ENCODE results near the gene ARHGAP5.

Gene ARHGAP5

GRCh38 chr14:32201193-32201815 lies 124.2 kb downstream of the ARHGAP5 start:
- TF ChIP-seq CTCF (IDR thresholded peaks at IDR 0.05; ENCODE audit: low read length) (no peak), EZH2 (IDR thresholded peaks at IDR 0.05; ENCODE audit: borderline replicate concordance, low read length) (no peak)
- no peaks in the 10 kb centered on the region for H4K20me1 ChIP-seq (ENCODE audit: insufficient read depth, low read length)
- H3K4me3 ChIP-seq (ENCODE audit: low read depth, low read length, poor library complexity, severe bottlenecking), result peak overlapping the region; percentile 92
- H3K27me3 ChIP-seq (ENCODE audit: insufficient read depth, low read length), result no peaks in the 10 kb centered on the region
- peak overlapping the region; percentile 95 for H3K4me2 ChIP-seq (ENCODE audit: low read length)
- no peaks in the 10 kb centered on the region for H3K9me2 ChIP-seq (ENCODE audit: low read depth, low read length)
- H3K27ac ChIP-seq (ENCODE audit: low read depth, low read length, poor library complexity, severe bottlenecking), result peak overlapping the region; percentile 25
- H3K36me3 ChIP-seq (ENCODE audit: insufficient read depth, low read length), result no peaks in the 10 kb centered on the region
- no peaks in the 10 kb centered on the region for H3K9me3 ChIP-seq (ENCODE audit: low read length)
- H2AFZ ChIP-seq (ENCODE audit: low read length), result peak overlapping the region; percentile 30; the same call in 1 of the 2 replicates
- no peaks in the 10 kb centered on the region for H3K79me2 ChIP-seq (ENCODE audit: insufficient read depth, low read length)
- H3F3A ChIP-seq (ENCODE audit: insufficient read depth, low read length), result 0 out of 2 replicates have a peak, but pooled peaks cover 4% of the 10 kb centered on the region
- peak overlapping the region; percentile 62 for H3K9ac ChIP-seq (ENCODE audit: low read length)
- peaks cover 32% of the 10 kb centered on the region for H3K4me1 ChIP-seq (ENCODE audit: insufficient read depth, low read length, severe bottlenecking)

- H3K9me3 ChIP-seq (ENCODE audit: low read length), result no peaks in the 10 kb centered on the region
- TF ChIP-seq EZH2 (IDR thresholded peaks at IDR 0.05; ENCODE audit: borderline replicate concordance, low read length) (no peak), CTCF (IDR thresholded peaks at IDR 0.05; ENCODE audit: low read length) (no peak)
- H3F3A ChIP-seq (ENCODE audit: insufficient read depth, low read length), result 0 out of 2 replicates have a peak, but pooled peaks cover 4% of the 10 kb centered on the region
- H4K20me1 ChIP-seq (ENCODE audit: insufficient read depth, low read length), result no peaks in the 10 kb centered on the region
- H3K79me2 ChIP-seq (ENCODE audit: insufficient read depth, low read length), result no peaks in the 10 kb centered on the region
- peak within 1 kb of the TSS; percentile 25 for H3K27ac ChIP-seq (ENCODE audit: low read depth, low read length, poor library complexity, severe bottlenecking)
- H2AFZ ChIP-seq (ENCODE audit: low read length), result peak within 1 kb of the TSS; percentile 30; the same call in 1 of the 2 replicates
- no peaks in the 10 kb centered on the region for H3K9me2 ChIP-seq (ENCODE audit: low read depth, low read length)
- H3K4me2 ChIP-seq (ENCODE audit: low read length), result peak within 1 kb of the TSS; percentile 95
- H3K27me3 ChIP-seq (ENCODE audit: insufficient read depth, low read length), result no peaks in the 10 kb centered on the region
- peak within 1 kb of the TSS; percentile 62 for H3K9ac ChIP-seq (ENCODE audit: low read length)
- peaks cover 32% of the 10 kb centered on the region for H3K4me1 ChIP-seq (ENCODE audit: insufficient read depth, low read length, severe bottlenecking)
- peak within 1 kb of the TSS; percentile 92 for H3K4me3 ChIP-seq (ENCODE audit: low read depth, low read length, poor library complexity, severe bottlenecking)
- no peaks in the 10 kb centered on the region for H3K36me3 ChIP-seq (ENCODE audit: insufficient read depth, low read length)
Observed at GRCh38 chr14:32201816-32202490, 124.8 kb downstream of the ARHGAP5 start, which contains the start of gene RNU6-7. TSS of gene RNU6-7 (plus strand) at chr14:32202045.

GRCh38 chr14:32202491-32202997 lies 125.4 kb downstream of the ARHGAP5 start:
- H3K4me3 ChIP-seq (ENCODE audit: low read depth, low read length, poor library complexity, severe bottlenecking), result peak overlapping the region; percentile 92
- no peak overlapping the region for H2AFZ ChIP-seq (ENCODE audit: low read length)
- peak overlapping the region; percentile 95 for H3K4me2 ChIP-seq (ENCODE audit: low read length)
- H3K79me2 ChIP-seq (ENCODE audit: insufficient read depth, low read length), result no peaks in the 10 kb centered on the region
- H3K9me2 ChIP-seq (ENCODE audit: low read depth, low read length), result no peaks in the 10 kb centered on the region
- peaks cover 32% of the 10 kb centered on the region for H3K4me1 ChIP-seq (ENCODE audit: insufficient read depth, low read length, severe bottlenecking)
- TF ChIP-seq EZH2 (IDR thresholded peaks at IDR 0.05; ENCODE audit: borderline replicate concordance, low read length) (no peak), CTCF (IDR thresholded peaks at IDR 0.05; ENCODE audit: low read length) (no peak)
- no peaks in the 10 kb centered on the region for H3K9me3 ChIP-seq (ENCODE audit: low read length)
- H3K9ac ChIP-seq (ENCODE audit: low read length), result peak overlapping the region; percentile 62; the same call in 1 of the 2 replicates
- no peaks in the 10 kb centered on the region for H3K36me3 ChIP-seq (ENCODE audit: insufficient read depth, low read length)
- H4K20me1 ChIP-seq (ENCODE audit: insufficient read depth, low read length), result no peaks in the 10 kb centered on the region
- no peak overlapping the region for H3K27ac ChIP-seq (ENCODE audit: low read depth, low read length, poor library complexity, severe bottlenecking)
- no peaks in the 10 kb centered on the region for H3K27me3 ChIP-seq (ENCODE audit: insufficient read depth, low read length)
- H3F3A ChIP-seq (ENCODE audit: insufficient read depth, low read length), result 0 out of 2 replicates have a peak, but pooled peaks cover 4% of the 10 kb centered on the region

All from OCI-LY1 (cell line).